ENCODE data around the gene CENPN.
A peak's percentile ranks its signal among the peaks of the same experiment; 100 is the strongest.

Gene CENPN

DNA sequence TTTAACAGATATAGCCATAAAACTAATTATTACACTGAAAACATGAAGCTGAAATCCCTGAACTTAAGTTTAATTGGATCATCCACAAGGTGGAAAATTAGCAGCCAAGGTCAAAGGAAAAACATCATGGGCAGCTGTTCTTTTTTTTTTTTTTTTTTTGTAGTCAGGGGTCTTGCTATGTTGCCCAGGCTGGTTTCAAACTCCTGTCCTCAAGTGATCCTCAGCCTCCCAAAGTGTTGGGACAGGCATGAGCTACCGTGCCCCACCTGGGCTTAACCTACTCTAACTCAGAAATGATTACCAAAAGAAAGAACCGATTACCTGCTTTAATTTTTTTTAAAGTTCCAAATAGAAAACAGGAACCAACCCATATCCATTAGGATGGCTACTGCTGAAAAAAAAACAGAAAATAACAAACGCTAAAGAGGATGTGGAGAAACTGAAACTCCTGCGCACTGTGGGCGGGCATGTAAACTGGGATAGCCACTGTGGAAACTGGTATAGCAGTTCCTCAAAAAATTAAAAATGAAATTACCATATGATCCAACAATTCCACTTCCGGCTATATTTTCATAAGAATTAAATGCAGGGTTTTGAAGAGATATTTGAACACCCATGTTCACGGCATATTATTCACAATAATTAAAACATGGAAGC lies 8.9 kb upstream of the CENPN start:
- Histone ChIP-seq H3K9ac (ENCODE audit: low read depth, low read length) (no peak overlapping the region), H3K9me3 (ENCODE audit: control insufficient read depth, insufficient read depth, low read length) (no peaks in the 10 kb centered on the region), H3K36me3 (ENCODE audit: insufficient read depth, low read length) (no peaks in the 10 kb centered on the region), H3K4me1 (ENCODE audit: insufficient read depth, low read length) (0 out of 2 replicates have a peak, but pooled peaks cover 3% of the 10 kb centered on the region)

GRCh38 chr16:81000873-81001272 lies 6.1 kb upstream of the CENPN start:
- H3K4me1 ChIP-seq (ENCODE audit: insufficient read depth, low read length): peaks cover 3% of the 10 kb centered on the region; the same call in 1 of the 2 replicates
- H3K36me3 ChIP-seq (ENCODE audit: insufficient read depth, low read length): no peaks in the 10 kb centered on the region
- no peaks in the 10 kb centered on the region for H3K9me3 ChIP-seq (ENCODE audit: control insufficient read depth, insufficient read depth, low read length)
- H3K9ac ChIP-seq (ENCODE audit: low read depth, low read length): no peak overlapping the region

DNA sequence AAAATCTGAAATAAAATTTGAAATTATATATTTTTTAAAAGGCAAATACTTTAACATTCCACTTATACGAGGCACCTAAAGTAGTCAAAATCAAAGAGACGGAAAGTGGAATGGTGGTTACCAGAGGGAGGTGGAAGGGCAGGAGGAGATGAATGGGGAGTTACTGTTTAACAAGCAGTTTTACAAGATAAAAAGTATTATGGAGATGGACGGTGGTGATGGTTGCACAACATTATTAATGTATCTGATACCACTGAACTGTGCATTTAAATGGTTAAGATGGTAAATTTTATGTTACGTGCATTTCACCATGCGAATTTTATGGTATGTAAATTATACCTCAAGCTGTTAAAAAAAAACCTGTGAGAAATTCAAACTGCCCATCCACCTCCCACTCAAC lies 5.7 kb upstream of the CENPN start:
- Histone ChIP-seq H3K36me3 (ENCODE audit: insufficient read depth, low read length) (no peaks in the 10 kb centered on the region), H3K9me3 (ENCODE audit: control insufficient read depth, insufficient read depth, low read length) (no peaks in the 10 kb centered on the region), H3K4me1 (ENCODE audit: insufficient read depth, low read length) (peaks cover 3% of the 10 kb centered on the region; the same call in 1 of the 2 replicates), H3K9ac (ENCODE audit: low read depth, low read length) (no peak overlapping the region)

- H3K9me3 ChIP-seq (ENCODE audit: control insufficient read depth, insufficient read depth, low read length): no peaks in the 10 kb centered on the region
- no peaks in the 10 kb centered on the region for H3K36me3 ChIP-seq (ENCODE audit: insufficient read depth, low read length)
- peaks cover 3% of the 10 kb centered on the region; the same call in 1 of the 2 replicates for H3K4me1 ChIP-seq (ENCODE audit: insufficient read depth, low read length)
- no peak overlapping the region for H3K9ac ChIP-seq (ENCODE audit: low read depth, low read length)
Observed at GRCh38 chr16:81003064-81003463, 4.0 kb upstream of the CENPN start.

DNA sequence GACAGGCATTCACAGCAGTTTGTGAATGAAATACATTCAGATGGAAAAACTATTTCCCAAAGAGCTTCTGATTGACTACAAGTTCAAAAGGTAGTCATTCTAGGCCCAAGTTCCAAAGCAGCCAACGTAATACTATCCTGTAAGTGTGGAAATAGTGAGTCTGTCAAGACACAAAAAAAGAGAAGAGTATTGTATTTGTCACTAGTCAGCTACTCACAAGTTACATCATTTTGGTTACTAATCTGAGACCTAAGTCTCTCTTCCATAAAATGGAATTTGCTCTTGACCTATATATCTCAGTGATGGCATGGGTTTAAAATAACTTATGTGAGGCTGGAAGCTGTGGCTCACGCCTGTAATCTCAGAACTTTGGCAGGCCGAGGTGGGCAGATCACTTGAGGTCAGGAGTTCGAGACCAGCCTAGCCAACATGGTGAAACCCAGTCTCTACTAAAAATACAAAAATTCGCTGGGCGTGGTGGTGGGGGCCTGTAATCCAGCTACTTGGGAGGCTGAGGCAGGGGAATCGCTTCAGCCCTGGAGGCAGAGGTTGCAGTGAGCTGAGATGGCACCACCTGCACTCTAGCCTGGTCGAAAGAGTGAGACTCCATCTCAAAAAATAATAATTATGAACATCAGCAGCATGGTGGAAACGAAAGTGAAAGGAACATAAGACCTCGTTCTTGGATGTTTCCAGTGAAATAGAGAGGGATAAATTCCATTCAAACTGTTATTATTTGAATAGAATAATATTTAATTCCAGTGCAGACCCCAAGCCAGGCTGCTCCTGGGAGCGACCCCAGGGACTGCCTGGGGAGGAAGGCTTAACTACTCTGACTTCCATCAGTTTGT lies 3.2 kb upstream of the CENPN start:
- Histone ChIP-seq H3K9ac (ENCODE audit: low read depth, low read length) (no peak overlapping the region), H3K9me3 (ENCODE audit: control insufficient read depth, insufficient read depth, low read length) (no peaks in the 10 kb centered on the region), H3K4me1 (ENCODE audit: insufficient read depth, low read length) (peaks cover 2% of the 10 kb centered on the region; the same call in 1 of the 2 replicates), H3K36me3 (ENCODE audit: insufficient read depth, low read length) (no peaks in the 10 kb centered on the region)

GRCh38 chr16:81004646-81005353 lies 2.2 kb upstream of the CENPN start:
- peak overlapping the region; percentile 39; the same call in 1 of the 2 replicates for H3K9ac ChIP-seq (ENCODE audit: low read depth, low read length)
- H3K9me3 ChIP-seq (ENCODE audit: control insufficient read depth, insufficient read depth, low read length): no peaks in the 10 kb centered on the region
- H3K4me1 ChIP-seq (ENCODE audit: insufficient read depth, low read length): no peaks in the 10 kb centered on the region; the same call in 1 of the 2 replicates
- no peaks in the 10 kb centered on the region for H3K36me3 ChIP-seq (ENCODE audit: insufficient read depth, low read length)

DNA sequence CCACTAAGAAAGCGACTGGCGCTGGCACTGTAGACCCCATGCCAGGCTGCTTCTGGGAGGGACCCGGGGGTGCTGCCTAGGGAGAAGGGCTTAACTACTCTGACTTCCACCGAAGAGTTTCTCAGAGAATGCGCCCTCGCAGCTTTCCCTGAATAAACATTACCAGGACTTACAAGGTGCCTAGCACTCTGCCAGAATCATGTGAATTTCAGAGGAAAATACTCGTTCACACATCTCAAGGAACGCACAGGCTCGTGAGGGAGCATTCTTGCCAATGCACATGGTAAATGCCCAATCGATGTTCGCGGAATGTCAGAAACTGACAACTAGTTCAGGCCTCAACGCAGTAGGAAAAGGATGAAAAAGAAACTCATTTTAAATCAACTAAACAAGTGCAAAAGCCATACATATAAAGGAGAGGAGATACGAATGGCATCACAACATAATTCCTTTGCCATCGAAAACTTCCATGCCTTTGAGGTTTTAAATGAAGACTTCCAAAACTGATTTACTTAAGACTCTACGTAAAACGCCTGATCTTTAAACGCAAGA lies 1.3 kb upstream of the CENPN start:
- Histone ChIP-seq H3K9ac (ENCODE audit: low read depth, low read length) (peak overlapping the region; percentile 81), H3K4me1 (ENCODE audit: insufficient read depth, low read length) (no peaks in the 10 kb centered on the region; the same call in 1 of the 2 replicates)

GRCh38 chr16:81006211-81006812 lies 702 bp upstream of the CENPN start:
- Histone ChIP-seq H3K4me1 (ENCODE audit: insufficient read depth, low read length) (no peaks in the 10 kb centered on the region; the same call in 1 of the 2 replicates), H3K9ac (ENCODE audit: low read depth, low read length) (peak overlapping the region; percentile 81), H3K9me3 (ENCODE audit: control insufficient read depth, insufficient read depth, low read length) (no peaks in the 10 kb centered on the region), H3K36me3 (ENCODE audit: insufficient read depth, low read length) (no peaks in the 10 kb centered on the region)

More for the DNA sequence above, 1.3 kb upstream of the CENPN start:
- Histone ChIP-seq H3K36me3 (ENCODE audit: insufficient read depth, low read length) (no peaks in the 10 kb centered on the region), H3K9me3 (ENCODE audit: control insufficient read depth, insufficient read depth, low read length) (no peaks in the 10 kb centered on the region)

DNA sequence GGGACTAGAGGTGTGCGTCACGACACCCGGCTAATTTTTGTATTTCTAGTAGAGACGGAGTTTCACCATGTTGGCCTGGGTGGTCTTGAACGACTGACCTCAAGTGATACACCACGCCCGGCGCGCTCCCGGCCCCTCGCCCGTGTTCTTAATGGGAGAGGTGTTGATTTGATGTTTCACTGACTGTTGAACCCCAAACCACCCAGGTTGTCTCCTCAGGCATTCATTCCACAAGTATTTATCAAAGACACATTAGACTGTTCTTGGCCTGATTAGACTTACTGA lies 1.4 kb downstream of the CENPN start:
- Histone ChIP-seq H3K9ac (ENCODE audit: low read depth, low read length) (peak overlapping the region; percentile 81), H3K36me3 (ENCODE audit: insufficient read depth, low read length) (no peaks in the 10 kb centered on the region), H3K4me1 (ENCODE audit: insufficient read depth, low read length) (no peaks in the 10 kb centered on the region; the same call in 1 of the 2 replicates), H3K9me3 (ENCODE audit: control insufficient read depth, insufficient read depth, low read length) (no peaks in the 10 kb centered on the region)

- no peak overlapping the region for H3K9ac ChIP-seq (ENCODE audit: low read depth, low read length)
- peaks cover 7% of the 10 kb centered on the region; the same call in 1 of the 2 replicates for H3K36me3 ChIP-seq (ENCODE audit: insufficient read depth, low read length)
- no peaks in the 10 kb centered on the region for H3K4me1 ChIP-seq (ENCODE audit: insufficient read depth, low read length)
- no peaks in the 10 kb centered on the region for H3K9me3 ChIP-seq (ENCODE audit: control insufficient read depth, insufficient read depth, low read length)
Observed at GRCh38 chr16:81012974-81013373, 6.0 kb downstream of the CENPN start.

- Histone ChIP-seq H3K9ac (ENCODE audit: low read depth, low read length) (no peak overlapping the region), H3K9me3 (ENCODE audit: control insufficient read depth, insufficient read depth, low read length) (no peaks in the 10 kb centered on the region), H3K4me1 (ENCODE audit: insufficient read depth, low read length) (no peaks in the 10 kb centered on the region), H3K36me3 (ENCODE audit: insufficient read depth, low read length) (peaks cover 15% of the 10 kb centered on the region)
Observed at GRCh38 chr16:81014672-81015071, 7.7 kb downstream of the CENPN start.

GRCh38 chr16:81018496-81018895 lies 11.5 kb downstream of the CENPN start:
- Histone ChIP-seq H3K9ac (ENCODE audit: low read depth, low read length) (no peak overlapping the region), H3K9me3 (ENCODE audit: control insufficient read depth, insufficient read depth, low read length) (no peaks in the 10 kb centered on the region), H3K4me1 (ENCODE audit: insufficient read depth, low read length) (no peaks in the 10 kb centered on the region), H3K36me3 (ENCODE audit: insufficient read depth, low read length) (peaks cover 22% of the 10 kb centered on the region)

DNA sequence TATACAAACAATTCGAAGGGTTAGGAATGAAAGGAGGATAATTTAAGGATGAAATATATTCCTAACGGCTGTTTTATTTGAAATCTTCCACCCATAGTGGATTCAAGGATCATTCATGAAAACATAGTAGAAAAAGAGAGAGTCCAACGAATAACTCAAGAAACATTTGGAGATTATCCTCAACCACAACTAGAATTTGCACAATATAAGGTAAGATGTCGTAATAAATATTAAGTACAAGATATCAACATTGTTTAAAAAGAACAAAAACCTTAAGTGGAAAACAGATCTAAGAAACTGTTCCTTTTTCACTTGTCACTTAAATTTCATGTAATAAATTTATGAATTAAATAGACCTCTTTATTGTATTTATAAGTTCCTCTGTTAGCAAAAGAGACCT lies 19.4 kb downstream of the CENPN start:
- Histone ChIP-seq H3K9me3 (ENCODE audit: control insufficient read depth, insufficient read depth, low read length) (no peaks in the 10 kb centered on the region), H3K4me1 (ENCODE audit: insufficient read depth, low read length) (no peaks in the 10 kb centered on the region), H3K9ac (ENCODE audit: low read depth, low read length) (no peak overlapping the region), H3K36me3 (ENCODE audit: insufficient read depth, low read length) (peaks cover 14% of the 10 kb centered on the region; the same call in 1 of the 2 replicates)
